HEK293T (cell line): Measurements from ENCODE around the gene FLG2.

Source experiments
- CTCF ChIA-PET: fragments of 350-600 bp; formaldehyde crosslinking; extraction: SDS; loops from one replicate; lab custom pipeline; 2021; ENCODE audit warnings: antibody characterized with exemption, inconsistent platforms; lab: Yijun Ruan, JAX
- POLR2A ChIA-PET: fragments of 350-600 bp; formaldehyde crosslinking; extraction: SDS; loops from one replicate; lab custom pipeline; 2020; ENCODE audit warnings: antibody characterized with exemption, inconsistent platforms; lab: Yijun Ruan, JAX
- DNase-seq: peaks from one replicate; pipeline ENCODE4 v3.0.0; 2012; ENCODE audit warnings: mixed read lengths; ENCODE audit errors: extremely low spot score
- ARNT ChIP-seq: fragments of 450-650 bp; IDR thresholded peaks from 2 replicates; pipeline ENCODE4 v1.6.1; 2017; ENCODE audit warnings: mild to moderate bottlenecking
- BHLHE40 ChIP-seq: fragments of 450-650 bp; IDR thresholded peaks from 2 replicates; pipeline ENCODE4 v1.6.1; 2016; ENCODE audit warnings: mild to moderate bottlenecking, moderate library complexity, borderline replicate concordance
- CTBP1 ChIP-seq: fragments of 450-650 bp; IDR thresholded peaks from 2 replicates; pipeline ENCODE4 v1.6.1; 2016; ENCODE audit warnings: borderline replicate concordance
- ELF4 ChIP-seq: fragments of 450-650 bp; IDR thresholded peaks from 2 replicates; pipeline ENCODE4 v1.6.1; 2017; ENCODE audit warnings: antibody characterized with exemption
- FOXA1 ChIP-seq: fragments of 450-650 bp; IDR thresholded peaks from 2 replicates; pipeline ENCODE4 v1.6.1; 2016; ENCODE audit warnings: mild to moderate bottlenecking
- FOXK2 ChIP-seq: fragments of 450-650 bp; IDR thresholded peaks from 2 replicates; pipeline ENCODE4 v1.6.1; 2016; ENCODE audit warnings: mild to moderate bottlenecking
- FOXM1 ChIP-seq: fragments of 450-650 bp; IDR thresholded peaks from 2 replicates; pipeline ENCODE4 v1.6.1; 2017; ENCODE audit warnings: mild to moderate bottlenecking, borderline replicate concordance
- HDGF ChIP-seq: fragments of 450-650 bp; IDR thresholded peaks from 2 replicates; pipeline ENCODE4 v1.6.1; 2017; ENCODE audit warnings: antibody characterized with exemption, borderline replicate concordance
- L3MBTL2 ChIP-seq: fragments of 450-650 bp; conservative IDR thresholded peaks from 2 replicates; pipeline ENCODE4 v1.6.1; 2016; ENCODE audit warnings: mild to moderate bottlenecking
- LEF1 ChIP-seq: fragments of 450-650 bp; IDR thresholded peaks from 2 replicates; pipeline ENCODE4 v1.6.1; 2017; ENCODE audit warnings: mild to moderate bottlenecking, borderline replicate concordance
- NFRKB ChIP-seq: fragments of 450-650 bp; IDR thresholded peaks from 2 replicates; pipeline ENCODE4 v1.6.1; 2016; ENCODE audit warnings: mild to moderate bottlenecking, moderate library complexity
- PKNOX1 ChIP-seq: fragments of 450-650 bp; IDR thresholded peaks from 2 replicates; pipeline ENCODE4 v1.6.1; 2016
- SP1 ChIP-seq: fragments of 450-650 bp; IDR thresholded peaks from 2 replicates; pipeline ENCODE4 v1.6.1; 2017
- SUZ12 ChIP-seq: fragments of 450-650 bp; IDR thresholded peaks from 2 replicates; pipeline ENCODE4 v1.6.1; 2016; ENCODE audit warnings: mild to moderate bottlenecking
- TARDBP ChIP-seq: fragments of 450-650 bp; IDR thresholded peaks from 2 replicates; pipeline ENCODE4 v1.6.1; 2016
- ZNF384 ChIP-seq: fragments of 450-650 bp; IDR thresholded peaks from 2 replicates; pipeline ENCODE4 v1.6.1; 2016

FLG2 gene

GRCh38 chr1:152359906-152360305 is at the start of gene FLG2:
FLG2 (minus strand) TSS chr1:152360006; CDS start chr1:152358884, 1,122 bp downstream.
- DNase-seq, result no peak
- ChIA-PET POLR2A (no interaction called here), CTCF (interaction anchor here (2.7 kb wide), 1 partner anchor 12 kb away, joined by 7 read pairs; no protein-coding TSS in a partner anchor)
- TF ChIP-seq BHLHE40 (no peak), HDGF (no peak), ARNT (no peak), FOXA1 (no peak), PKNOX1 (no peak), SP1 (no peak), SUZ12 (no peak), ELF4 (no peak)

- ChIA-PET CTCF (no interaction called here), POLR2A (no interaction called here)
- no peak for TF ChIP-seq HDGF
- no peak for DNase-seq
Observed at GRCh38 chr1:152408664-152409063, 48.9 kb upstream of the FLG2 start.

DNA sequence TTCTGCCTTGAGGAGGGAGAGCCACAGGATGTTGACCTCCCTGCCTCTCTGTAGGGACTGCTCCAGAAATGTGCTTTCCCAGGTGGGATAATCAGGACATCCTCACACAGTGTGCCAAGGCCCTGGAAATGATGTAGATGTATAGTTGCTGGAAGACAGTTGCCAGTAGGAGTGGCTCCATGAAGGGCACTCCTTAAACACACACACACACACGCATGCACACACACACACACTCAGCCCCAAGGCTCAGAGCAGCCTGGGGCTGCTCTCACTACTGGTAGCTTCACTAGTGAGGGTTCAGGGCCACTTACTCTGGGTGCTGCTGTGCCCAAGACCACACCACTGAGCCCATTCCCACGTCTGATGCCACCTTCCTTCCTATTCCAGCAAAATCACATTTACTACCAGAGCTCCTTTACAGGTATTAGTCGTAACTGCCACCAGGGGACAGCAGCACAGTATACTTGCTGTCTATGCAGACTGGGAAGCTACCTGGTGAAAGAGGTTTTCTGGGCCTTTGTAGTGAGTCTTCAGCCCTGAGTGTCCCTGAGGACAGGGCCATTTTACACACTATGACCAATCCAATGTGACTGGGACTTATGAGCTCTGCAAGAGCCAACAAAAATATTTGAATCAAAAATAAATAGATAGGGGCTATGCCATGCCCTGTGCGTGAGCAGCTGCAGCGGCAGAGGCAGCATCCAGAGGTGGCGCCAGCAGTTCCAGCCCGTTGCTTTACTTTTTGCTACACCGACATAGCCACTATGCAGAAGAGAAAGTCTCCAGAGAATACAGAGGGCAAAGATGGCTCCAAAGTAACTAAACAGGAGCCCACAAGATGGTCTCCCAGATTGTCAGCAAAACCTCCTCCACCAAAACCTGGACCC is 39.2 kb upstream of the FLG2 start:
- ChIA-PET POLR2A (interaction anchor here (0.6 kb wide), 1 partner anchor 86 kb away, joined by 3 read pairs; no protein-coding TSS in a partner anchor), CTCF (interaction anchor here (1.0 to 2.8 kb wide), 5 partner anchors 11 to 346 kb away, joined by 3 to 18 read pairs (median 4); no protein-coding TSS in a partner anchor)
- TF ChIP-seq TARDBP (no peak), SP1 (no peak), SUZ12 (no peak), LEF1 (no peak), BHLHE40 (no peak), ELF4 (no peak), ZNF384 (no peak)
- DNase-seq, result peak; percentile 26

GRCh38 chr1:152397474-152397873 is 37.7 kb upstream of the FLG2 start:
- ChIA-PET CTCF (interaction anchor here (2.8 kb wide), 1 partner anchor 61 kb away, joined by 18 read pairs; no protein-coding TSS in a partner anchor), POLR2A (no interaction called here)
- no peak for TF ChIP-seq PKNOX1
- TF ChIP-seq ELF4, result no peak
- TF ChIP-seq ZNF384, result no peak
- no peak for TF ChIP-seq BHLHE40
- TF ChIP-seq SP1, result no peak
- no peak for TF ChIP-seq CTBP1
- TF ChIP-seq LEF1, result no peak
- TF ChIP-seq FOXA1, result no peak
- no peak for TF ChIP-seq NFRKB
- TF ChIP-seq SUZ12, result no peak
- TF ChIP-seq FOXM1, result no peak
- TF ChIP-seq L3MBTL2, result no peak
- DNase-seq, result no peak

- ChIA-PET POLR2A (no interaction called here), CTCF (no interaction called here)
- DNase-seq, result no peak
- TF ChIP-seq FOXA1 (no peak), PKNOX1 (no peak), TARDBP (no peak), SP1 (no peak), BHLHE40 (no peak), SUZ12 (no peak), FOXK2 (no peak), L3MBTL2 (no peak), FOXM1 (no peak), CTBP1 (no peak), HDGF (no peak), ARNT (no peak), ZNF384 (no peak)
Observed at GRCh38 chr1:152394151-152394550, 34.3 kb upstream of the FLG2 start.

- DNase-seq, result no peak
- TF ChIP-seq FOXK2, result no peak
- no peak for TF ChIP-seq FOXM1
- TF ChIP-seq FOXA1, result no peak
- no peak for TF ChIP-seq LEF1
- no peak for TF ChIP-seq PKNOX1
- TF ChIP-seq ZNF384, result no peak
- no peak for TF ChIP-seq NFRKB
- TF ChIP-seq HDGF, result no peak
- no peak for TF ChIP-seq CTBP1
- TF ChIP-seq SUZ12, result no peak
- TF ChIP-seq SP1, result no peak
- no peak for TF ChIP-seq TARDBP
- no peak for TF ChIP-seq ELF4
- no peak for TF ChIP-seq BHLHE40
- TF ChIP-seq ARNT, result no peak
- ChIA-PET CTCF (no interaction called here), POLR2A (no interaction called here)
Observed at GRCh38 chr1:152392909-152393308, 33.1 kb upstream of the FLG2 start.
